Measurements from ENCODE around the gene OR4D10. TPM values are rescaled to one million over a fixed set of nuclear protein-coding genes. Genes with fewer than 3 reads are reported as not detected.
"Not testable (repeated sequence)": the region's sequence is repeated elsewhere in the genome, so short reads cannot be mapped to it uniquely, and the experiment has no call there.

The OR4D10 gene
- total RNA-seq (not detected), polyA plus RNA-seq (ENCODE audit: insufficient read length in 2 of 2) (not detected)
- long read RNA-seq, donor 1 = 0 reads
- long read RNA-seq, donor 2 = 0 reads
- long read RNA-seq, donor 3 = 0 reads
- long read RNA-seq, donor 4 = 0 reads

DNA sequence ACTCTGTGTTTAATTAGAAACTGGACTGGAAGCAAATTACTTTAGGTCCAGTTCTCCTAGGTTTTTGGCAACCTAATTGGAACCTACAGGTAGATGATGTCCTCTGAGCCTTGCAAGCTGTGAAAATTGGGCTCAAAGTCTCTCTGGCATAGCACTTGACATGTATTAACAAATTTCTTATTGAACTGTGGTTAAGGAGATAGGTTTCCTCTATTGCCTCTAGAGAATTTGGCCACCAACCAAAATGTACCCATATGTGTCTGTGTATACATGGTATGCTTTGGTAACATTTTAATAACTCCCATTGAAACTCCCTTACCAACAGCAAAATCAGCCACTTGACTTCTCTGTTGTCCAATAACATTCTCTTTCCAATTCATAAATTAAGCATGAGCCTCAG is at the start of gene OR4D10:
OR4D10 (plus strand) TSS at position 301 of the 400 bp plus-strand sequence. CDS start 4,115 bp downstream, outside the sequence.
- H3K27ac ChIP-seq (ENCODE audit: low read depth, low read length) = no peak within 1 kb of the TSS

DNA sequence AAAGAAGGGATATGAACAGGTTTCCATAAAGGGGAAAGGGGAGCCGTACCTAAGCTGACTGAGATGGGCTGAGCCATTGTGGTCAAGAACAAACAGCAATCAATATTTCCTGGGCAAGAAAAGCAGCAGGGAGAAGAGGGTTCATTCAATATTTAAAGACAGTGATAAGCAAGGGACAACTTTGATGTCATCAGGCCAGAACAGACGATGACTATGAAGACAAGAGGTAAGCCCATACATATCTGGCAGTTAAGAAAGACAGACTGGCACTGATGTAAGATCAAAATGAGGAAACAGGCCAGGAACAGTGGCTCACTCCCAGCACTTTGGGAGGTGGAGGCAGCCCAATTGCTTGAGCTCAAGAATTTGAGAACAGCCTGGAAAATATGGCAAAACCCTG is 49.3 kb upstream of the OR4D10 start:
- H3K27me3 ChIP-seq (ENCODE audit: control insufficient read depth, insufficient read depth, low read length) = no peaks in the 10 kb centered on the region
- H3K9me3 ChIP-seq (ENCODE audit: control insufficient read depth, insufficient read depth, low read length) = no peaks in the 10 kb centered on the region
- no peak overlapping the region for H3K4me3 ChIP-seq (ENCODE audit: low read depth, low read length)
- no peak overlapping the region for H3K27ac ChIP-seq (ENCODE audit: low read depth, low read length)
- 91% methylated on average over 2 of the region's 2 CpGs for WGBS (ENCODE audit: insufficient coverage)
- no peaks in the 10 kb centered on the region for H3K4me1 ChIP-seq (ENCODE audit: control insufficient read depth, insufficient read depth, low read length)
- no peak for DNase-seq (ENCODE audit: low read depth in 4 of 6, low spot score in 6 of 6)
- no peaks in the 10 kb centered on the region for H3K36me3 ChIP-seq (ENCODE audit: control insufficient read depth, insufficient read depth, low read length)

More for the DNA sequence above, at the start of gene OR4D10:
- Histone ChIP-seq H3K36me3 (ENCODE audit: control insufficient read depth, insufficient read depth, low read length) (no peaks in the 10 kb centered on the region), H3K4me3 (ENCODE audit: low read depth, low read length) (no peak within 1 kb of the TSS), H3K4me1 (ENCODE audit: control insufficient read depth, insufficient read depth, low read length) (no peaks in the 10 kb centered on the region), H3K9me3 (ENCODE audit: control insufficient read depth, insufficient read depth, low read length) (no peaks in the 10 kb centered on the region), H3K27me3 (ENCODE audit: control insufficient read depth, insufficient read depth, low read length) (no peaks in the 10 kb centered on the region)
- no peak for DNase-seq (ENCODE audit: low read depth in 4 of 6, low spot score in 6 of 6)

DNA sequence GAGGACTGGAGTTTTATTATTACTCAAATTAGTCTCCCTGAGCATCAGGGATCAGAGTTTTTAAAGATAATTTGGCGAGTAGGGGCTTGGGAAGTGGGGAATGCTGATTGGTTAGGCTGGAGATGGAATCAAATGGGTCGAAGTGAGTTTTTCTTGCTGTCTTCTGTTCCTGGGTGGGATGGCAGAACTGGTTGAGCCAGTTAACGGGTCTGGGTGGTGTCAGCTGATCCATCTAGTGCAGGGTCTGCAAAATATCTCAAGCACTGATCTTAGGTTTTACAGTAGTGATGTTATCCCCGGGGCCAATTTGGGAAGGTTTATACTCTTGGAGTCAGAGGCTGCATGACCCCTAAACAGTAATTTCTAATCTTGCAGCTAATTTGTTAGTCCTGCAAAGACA is 48.0 kb upstream of the OR4D10 start:
- Histone ChIP-seq H3K27ac (ENCODE audit: low read depth, low read length) (no peak overlapping the region), H3K36me3 (ENCODE audit: control insufficient read depth, insufficient read depth, low read length) (no peaks in the 10 kb centered on the region), H3K9me3 (ENCODE audit: control insufficient read depth, insufficient read depth, low read length) (no peaks in the 10 kb centered on the region), H3K4me1 (ENCODE audit: control insufficient read depth, insufficient read depth, low read length) (no peaks in the 10 kb centered on the region), H3K27me3 (ENCODE audit: control insufficient read depth, insufficient read depth, low read length) (no peaks in the 10 kb centered on the region), H3K4me3 (ENCODE audit: low read depth, low read length) (no peak overlapping the region)
- DNase-seq (ENCODE audit: low read depth in 4 of 6, low spot score in 6 of 6) = no peak
- 85% methylated on average over 4 of the region's 4 CpGs for WGBS (ENCODE audit: insufficient coverage)

DNA sequence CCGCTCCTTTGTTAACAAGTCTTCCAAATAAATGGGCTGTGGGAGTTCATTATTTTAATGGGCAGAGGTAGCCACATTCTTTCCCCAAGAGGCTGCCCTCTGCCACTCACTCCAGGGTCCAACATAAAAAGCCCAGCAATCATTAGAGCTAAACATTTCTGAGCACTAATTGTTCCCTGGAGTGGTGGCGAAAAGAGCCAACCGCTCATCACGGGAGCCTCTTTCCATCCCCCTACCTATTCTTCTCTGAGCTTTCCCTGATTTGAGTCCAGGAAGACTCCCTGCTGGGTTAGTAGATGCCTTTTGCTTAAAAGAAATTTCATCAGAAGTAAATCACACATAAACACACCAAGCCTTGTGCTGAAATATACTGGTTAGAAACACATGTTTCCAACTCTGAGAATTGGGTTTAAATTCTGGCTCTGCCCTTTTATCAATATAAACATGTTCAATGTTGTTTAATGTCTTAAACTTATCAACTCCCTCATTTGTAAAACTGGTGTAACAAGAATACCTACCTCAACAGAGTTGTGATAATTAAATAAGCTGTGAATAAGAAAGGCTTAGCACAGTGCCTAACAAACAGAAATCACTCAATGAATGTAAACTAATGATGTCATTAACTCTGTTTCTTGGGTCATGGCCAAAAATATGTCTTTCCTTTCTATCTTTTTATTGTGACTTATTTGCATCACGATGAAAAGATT is 46.6 kb upstream of the OR4D10 start, which contains the start of gene OR5A2:
OR5A2 (minus strand) TSS at position 53 of the 707 bp plus-strand sequence. CDS start 3,460 bp downstream, outside the sequence.
- WGBS (ENCODE audit: insufficient coverage) = 24% methylated on average over 2 of the region's 5 CpGs
- Histone ChIP-seq H3K27me3 (ENCODE audit: control insufficient read depth, insufficient read depth, low read length) (no peaks in the 10 kb centered on the region), H3K36me3 (ENCODE audit: control insufficient read depth, insufficient read depth, low read length) (no peaks in the 10 kb centered on the region), H3K9me3 (ENCODE audit: control insufficient read depth, insufficient read depth, low read length) (no peaks in the 10 kb centered on the region), H3K27ac (ENCODE audit: low read depth, low read length) (no peak within 1 kb of the TSS), H3K4me1 (ENCODE audit: control insufficient read depth, insufficient read depth, low read length) (no peaks in the 10 kb centered on the region), H3K4me3 (ENCODE audit: low read depth, low read length) (no peak within 1 kb of the TSS)
- peak in 2 of 6 donors; percentile 36 to 48 for DNase-seq (ENCODE audit: low read depth in 4 of 6, low spot score in 6 of 6)

DNA sequence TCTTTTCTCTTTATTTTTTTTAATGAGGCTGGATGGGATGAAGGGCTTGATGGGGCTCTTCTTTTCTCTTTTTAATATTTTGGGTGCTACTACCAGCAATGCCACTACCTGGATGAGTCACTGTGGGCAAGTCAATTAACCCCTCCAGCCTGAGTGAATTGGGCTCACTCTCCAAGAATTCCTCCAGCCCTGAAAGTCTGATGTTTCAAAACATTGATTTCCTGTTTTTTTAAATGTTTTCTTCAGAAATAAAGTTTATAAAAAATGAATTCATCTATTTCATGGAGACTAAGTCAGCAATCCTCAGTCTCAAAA is 46.1 kb upstream of the OR4D10 start:
- no peak for DNase-seq (ENCODE audit: low read depth in 4 of 6, low spot score in 6 of 6)
- Histone ChIP-seq H3K9me3 (ENCODE audit: control insufficient read depth, insufficient read depth, low read length) (no peaks in the 10 kb centered on the region), H3K27me3 (ENCODE audit: control insufficient read depth, insufficient read depth, low read length) (no peaks in the 10 kb centered on the region), H3K4me1 (ENCODE audit: control insufficient read depth, insufficient read depth, low read length) (no peaks in the 10 kb centered on the region), H3K27ac (ENCODE audit: low read depth, low read length) (no peak overlapping the region), H3K36me3 (ENCODE audit: control insufficient read depth, insufficient read depth, low read length) (no peaks in the 10 kb centered on the region), H3K4me3 (ENCODE audit: low read depth, low read length) (no peak overlapping the region)

DNA sequence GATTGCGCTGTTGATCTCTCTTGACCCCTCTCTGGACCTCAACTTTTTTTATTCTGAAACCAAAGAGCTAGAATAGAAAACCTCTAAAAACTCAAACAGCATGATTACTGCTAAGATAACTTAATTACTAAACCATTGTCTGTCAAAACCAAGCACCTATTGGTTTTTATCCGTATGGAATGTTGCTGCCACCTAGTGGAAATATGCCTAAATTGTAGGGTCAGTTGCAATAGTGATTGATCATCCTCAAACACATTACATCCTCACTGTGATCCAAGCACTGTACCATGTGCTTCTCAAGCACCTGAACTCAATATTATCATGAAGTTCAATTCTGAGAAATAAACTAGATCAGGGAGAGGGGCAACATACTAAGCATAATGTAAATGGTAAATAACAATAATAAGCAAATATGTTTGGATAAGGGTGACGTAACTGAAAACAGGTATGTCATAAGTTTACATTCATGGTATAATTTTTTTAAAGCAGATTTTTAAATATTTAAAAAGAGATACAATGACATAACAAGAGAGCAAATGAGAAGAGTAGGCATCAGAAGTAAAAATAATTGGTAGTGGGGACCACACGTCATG is 43.1 kb upstream of the OR4D10 start:
- Histone ChIP-seq H3K4me3 (ENCODE audit: low read depth, low read length) (no peak overlapping the region), H3K27me3 (ENCODE audit: control insufficient read depth, insufficient read depth, low read length) (no peaks in the 10 kb centered on the region), H3K27ac (ENCODE audit: low read depth, low read length) (no peak overlapping the region), H3K9me3 (ENCODE audit: control insufficient read depth, insufficient read depth, low read length) (no peaks in the 10 kb centered on the region), H3K36me3 (ENCODE audit: control insufficient read depth, insufficient read depth, low read length) (no peaks in the 10 kb centered on the region), H3K4me1 (ENCODE audit: control insufficient read depth, insufficient read depth, low read length) (no peaks in the 10 kb centered on the region)
- DNase-seq (ENCODE audit: low read depth in 4 of 6, low spot score in 6 of 6) = peak in 5 of 6 donors; percentile 17 to 81 (median 36)
- WGBS (ENCODE audit: insufficient coverage) = 83% methylated on average over 1 of the region's 4 CpGs

DNA sequence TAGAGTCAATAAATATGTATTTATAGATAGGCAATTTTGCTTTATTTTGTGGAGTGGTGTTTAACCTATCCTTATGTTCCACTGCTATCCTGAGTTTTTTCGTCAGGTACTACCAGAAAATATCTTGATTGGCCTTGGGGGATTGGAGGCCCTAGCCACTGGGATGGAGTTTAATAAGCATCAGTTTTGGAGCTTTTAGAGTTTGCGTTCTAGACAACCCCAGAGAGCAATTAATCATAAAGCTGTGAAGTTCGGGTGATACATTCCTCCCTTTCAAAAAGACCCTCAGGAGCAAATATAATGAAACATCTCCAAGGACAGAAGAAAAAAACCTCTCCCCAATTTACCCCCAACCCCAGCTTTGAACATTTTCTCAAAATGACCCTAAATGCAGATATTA is 36.9 kb upstream of the OR4D10 start, which contains the start of gene OR5A1:
OR5A1 (plus strand) TSS at position 301 of the 400 bp plus-strand sequence. CDS start 6,700 bp downstream, outside the sequence.
- no peaks in the 10 kb centered on the region for H3K9me3 ChIP-seq (ENCODE audit: control insufficient read depth, insufficient read depth, low read length)

DNA sequence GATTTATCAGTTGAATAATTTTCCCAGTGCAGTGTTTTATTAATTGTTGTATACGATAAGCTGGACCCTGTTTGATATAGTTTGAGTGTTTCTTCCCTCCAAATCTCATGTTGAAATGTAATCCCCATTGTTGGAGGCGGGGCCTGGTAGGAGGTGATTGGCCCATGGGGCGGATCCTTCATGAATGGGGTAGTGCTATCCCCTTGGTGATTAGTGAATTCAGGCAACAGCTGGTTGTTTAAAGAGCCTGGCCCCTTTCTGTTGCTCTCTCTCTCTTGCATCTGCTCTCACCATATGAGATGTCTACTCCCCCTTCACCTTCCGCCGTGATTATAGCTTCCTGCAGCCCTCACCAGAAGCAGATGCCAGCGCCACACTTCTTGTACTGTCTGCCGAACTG is 35.3 kb upstream of the OR4D10 start:
- H3K27me3 ChIP-seq (ENCODE audit: control insufficient read depth, insufficient read depth, low read length) = no peaks in the 10 kb centered on the region
- no peak for DNase-seq (ENCODE audit: low read depth in 4 of 6, low spot score in 6 of 6)
- H3K36me3 ChIP-seq (ENCODE audit: control insufficient read depth, insufficient read depth, low read length) = no peaks in the 10 kb centered on the region
- H3K4me1 ChIP-seq (ENCODE audit: control insufficient read depth, insufficient read depth, low read length) = no peaks in the 10 kb centered on the region
- 91% methylated on average over 3 of the region's 7 CpGs for WGBS (ENCODE audit: insufficient coverage)
- H3K27ac ChIP-seq (ENCODE audit: low read depth, low read length) = no peak overlapping the region
- no peak overlapping the region for H3K4me3 ChIP-seq (ENCODE audit: low read depth, low read length)
- H3K9me3 ChIP-seq (ENCODE audit: control insufficient read depth, insufficient read depth, low read length) = no peaks in the 10 kb centered on the region

More for the DNA sequence above, 36.9 kb upstream of the OR4D10 start, which contains the start of gene OR5A1:
- H3K4me3 ChIP-seq (ENCODE audit: low read depth, low read length) = no peak within 1 kb of the TSS
- 71% methylated on average over 1 of the region's 3 CpGs for WGBS (ENCODE audit: insufficient coverage)
- no peaks in the 10 kb centered on the region for H3K4me1 ChIP-seq (ENCODE audit: control insufficient read depth, insufficient read depth, low read length)
- no peaks in the 10 kb centered on the region for H3K27me3 ChIP-seq (ENCODE audit: control insufficient read depth, insufficient read depth, low read length)
- no peak for DNase-seq (ENCODE audit: low read depth in 4 of 6, low spot score in 6 of 6)
- H3K27ac ChIP-seq (ENCODE audit: low read depth, low read length) = no peak within 1 kb of the TSS
- no peaks in the 10 kb centered on the region for H3K36me3 ChIP-seq (ENCODE audit: control insufficient read depth, insufficient read depth, low read length)

DNA sequence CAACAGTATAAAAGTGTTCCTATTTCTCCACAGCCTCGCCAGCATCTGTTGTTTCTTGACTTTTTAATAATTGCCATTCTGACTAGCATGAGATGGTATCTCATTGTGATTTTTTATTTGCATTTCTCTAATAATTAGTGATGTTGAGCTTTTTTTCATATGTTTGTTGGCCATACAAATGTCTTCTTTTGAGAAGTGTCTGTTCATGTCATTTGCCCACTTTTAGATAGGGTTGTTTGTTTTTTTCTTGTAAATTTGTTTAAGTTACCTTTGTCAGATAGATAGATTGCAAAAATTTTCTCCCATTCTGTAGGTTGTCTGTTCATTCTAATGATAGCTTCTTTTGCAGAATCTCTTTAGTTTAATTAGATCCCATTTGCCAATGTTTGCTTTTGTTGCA is 27.5 kb upstream of the OR4D10 start:
- not testable (repeated sequence) for H3K4me3 ChIP-seq (ENCODE audit: low read depth, low read length); H3K27ac ChIP-seq (ENCODE audit: low read depth, low read length); DNase-seq (ENCODE audit: low read depth in 4 of 6, low spot score in 6 of 6); H3K9me3 ChIP-seq (ENCODE audit: control insufficient read depth, insufficient read depth, low read length); H3K36me3 ChIP-seq (ENCODE audit: control insufficient read depth, insufficient read depth, low read length); H3K27me3 ChIP-seq (ENCODE audit: control insufficient read depth, insufficient read depth, low read length); H3K4me1 ChIP-seq (ENCODE audit: control insufficient read depth, insufficient read depth, low read length)
- WGBS (ENCODE audit: insufficient coverage) = no CpG with 5 or more reads among the region's 1 CpG

DNA sequence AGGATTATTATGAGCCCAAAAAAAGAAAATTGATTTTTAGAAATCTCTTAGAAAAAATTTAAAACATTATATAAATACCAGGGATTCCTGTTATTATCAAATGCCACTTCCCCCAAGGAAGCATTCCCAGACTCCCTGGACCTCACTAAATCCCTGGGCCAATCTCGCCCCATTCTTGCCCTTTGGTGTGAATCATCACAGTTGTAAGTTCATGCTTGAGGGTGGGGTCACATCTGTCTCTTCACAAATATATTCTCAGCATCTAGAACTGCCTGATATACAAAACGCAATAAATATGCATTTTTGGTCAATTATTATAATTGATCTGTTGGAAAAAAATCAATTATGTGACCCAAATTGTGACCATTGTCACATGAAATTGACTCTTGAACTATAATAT is 24.6 kb upstream of the OR4D10 start:
- Histone ChIP-seq H3K36me3 (ENCODE audit: control insufficient read depth, insufficient read depth, low read length) (no peaks in the 10 kb centered on the region), H3K4me1 (ENCODE audit: control insufficient read depth, insufficient read depth, low read length) (no peaks in the 10 kb centered on the region), H3K27me3 (ENCODE audit: control insufficient read depth, insufficient read depth, low read length) (no peaks in the 10 kb centered on the region), H3K27ac (ENCODE audit: low read depth, low read length) (no peak overlapping the region), H3K9me3 (ENCODE audit: control insufficient read depth, insufficient read depth, low read length) (peaks cover 4% of the 10 kb centered on the region), H3K4me3 (ENCODE audit: low read depth, low read length) (no peak overlapping the region)
- 100% methylated on average over 1 of the region's 2 CpGs for WGBS (ENCODE audit: insufficient coverage)
- no peak for DNase-seq (ENCODE audit: low read depth in 4 of 6, low spot score in 6 of 6)
